ENCODE results near the gene CEACAM16.

CEACAM16 gene

DNA sequence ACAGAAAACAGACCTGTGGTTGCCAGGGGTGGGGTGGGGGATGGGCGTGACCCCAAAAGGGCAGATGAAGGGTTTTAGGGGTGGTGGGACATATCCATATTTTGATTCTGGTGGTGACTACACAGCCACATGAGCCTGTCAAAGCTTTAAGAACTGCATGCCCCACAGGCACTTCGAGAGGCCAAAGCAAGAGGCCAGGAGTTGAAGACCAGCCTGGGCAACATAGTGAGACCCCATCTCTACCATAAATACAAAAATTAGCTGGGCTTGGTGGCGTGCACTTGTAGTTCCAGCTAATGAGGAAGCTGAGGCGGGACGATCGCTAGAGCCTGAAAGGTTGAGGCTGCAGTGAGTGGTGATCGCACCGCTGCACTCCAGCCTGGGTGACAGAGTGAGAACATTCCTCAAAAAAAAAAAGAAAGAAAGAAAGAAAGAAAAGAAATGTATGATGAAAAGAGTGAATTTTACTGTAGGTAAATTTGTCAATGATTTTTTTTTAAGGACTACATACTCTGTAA is 30.6 kb downstream of the CEACAM16 start:
- Mint-ChIP-seq H3K4me3 (no peak overlapping the region), H3K27me3 (ENCODE audit: low read depth, poor library complexity) (peaks cover 26% of the 10 kb centered on the region), H3K27ac (no peak overlapping the region), H3K36me3 (ENCODE audit: low read depth) (no peaks in the 10 kb centered on the region), H3K9me3 (no peaks in the 10 kb centered on the region), H3K4me1 (peaks cover 10% of the 10 kb centered on the region)
- no peak for DNase-seq
- TF ChIP-seq, protein P1, sequence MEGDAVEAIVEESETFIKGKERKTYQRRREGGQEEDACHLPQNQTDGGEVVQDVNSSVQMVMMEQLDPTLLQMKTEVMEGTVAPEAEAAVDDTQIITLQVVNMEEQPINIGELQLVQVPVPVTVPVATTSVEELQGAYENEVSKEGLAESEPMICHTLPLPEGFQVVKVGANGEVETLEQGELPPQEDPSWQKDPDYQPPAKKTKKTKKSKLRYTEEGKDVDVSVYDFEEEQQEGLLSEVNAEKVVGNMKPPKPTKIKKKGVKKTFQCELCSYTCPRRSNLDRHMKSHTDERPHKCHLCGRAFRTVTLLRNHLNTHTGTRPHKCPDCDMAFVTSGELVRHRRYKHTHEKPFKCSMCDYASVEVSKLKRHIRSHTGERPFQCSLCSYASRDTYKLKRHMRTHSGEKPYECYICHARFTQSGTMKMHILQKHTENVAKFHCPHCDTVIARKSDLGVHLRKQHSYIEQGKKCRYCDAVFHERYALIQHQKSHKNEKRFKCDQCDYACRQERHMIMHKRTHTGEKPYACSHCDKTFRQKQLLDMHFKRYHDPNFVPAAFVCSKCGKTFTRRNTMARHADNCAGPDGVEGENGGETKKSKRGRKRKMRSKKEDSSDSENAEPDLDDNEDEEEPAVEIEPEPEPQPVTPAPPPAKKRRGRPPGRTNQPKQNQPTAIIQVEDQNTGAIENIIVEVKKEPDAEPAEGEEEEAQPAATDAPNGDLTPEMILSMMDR (IDR thresholded peaks at IDR 0.05): no peak

DNA sequence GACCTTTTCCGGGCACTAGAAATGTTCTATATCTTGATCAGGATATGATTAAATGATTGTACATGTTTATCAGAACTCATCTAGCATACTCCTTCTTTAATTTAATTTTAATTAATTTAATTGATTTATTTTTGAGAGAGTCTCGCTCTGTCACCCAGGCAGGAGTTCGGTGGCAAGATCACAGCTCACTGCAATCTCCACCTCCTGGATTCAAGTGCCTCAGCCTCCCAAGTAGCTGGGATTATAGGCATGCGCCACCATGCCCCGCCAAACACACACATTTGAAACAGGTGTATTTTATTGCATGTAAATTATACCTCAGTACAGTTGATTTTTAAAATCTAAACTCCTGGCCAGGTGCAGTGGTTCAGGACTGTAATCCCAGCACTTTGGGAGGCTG is 32.1 kb downstream of the CEACAM16 start:
- Mint-ChIP-seq H3K4me1 (peaks cover 6% of the 10 kb centered on the region), H3K36me3 (ENCODE audit: low read depth) (no peaks in the 10 kb centered on the region), H3K27me3 (ENCODE audit: low read depth, poor library complexity) (peaks cover 28% of the 10 kb centered on the region), H3K27ac (no peak overlapping the region), H3K9me3 (no peaks in the 10 kb centered on the region), H3K4me3 (no peak overlapping the region)
- TF ChIP-seq, protein P1 (IDR thresholded peaks at IDR 0.05): no peak
- DNase-seq: no peak

DNA sequence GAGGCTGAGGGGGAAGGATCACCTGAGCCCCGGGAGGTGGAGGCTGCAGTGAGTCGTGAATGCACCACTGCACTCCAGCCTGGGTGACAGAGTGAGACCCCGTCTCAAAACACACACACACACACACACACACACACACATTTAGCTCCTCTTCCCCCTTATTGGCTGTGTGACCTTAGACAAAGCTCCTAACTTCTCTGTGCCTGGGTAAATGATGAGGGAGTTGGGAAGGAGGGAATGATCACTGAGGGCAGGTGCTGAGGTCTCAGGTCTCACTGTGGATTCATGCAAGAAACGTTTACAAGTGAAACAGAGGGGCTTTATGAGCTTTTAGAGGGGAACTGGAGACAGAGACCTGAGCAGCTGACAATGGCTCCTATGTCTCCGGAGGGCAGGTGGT is 32.7 kb downstream of the CEACAM16 start:
- no peak for DNase-seq
- Mint-ChIP-seq H3K4me3 (no peak overlapping the region), H3K27ac (no peak overlapping the region), H3K36me3 (ENCODE audit: low read depth) (no peaks in the 10 kb centered on the region), H3K9me3 (no peaks in the 10 kb centered on the region), H3K4me1 (peaks cover 6% of the 10 kb centered on the region), H3K27me3 (ENCODE audit: low read depth, poor library complexity) (peaks cover 32% of the 10 kb centered on the region)
- TF ChIP-seq, protein P1 (IDR thresholded peaks at IDR 0.05): no peak

DNA sequence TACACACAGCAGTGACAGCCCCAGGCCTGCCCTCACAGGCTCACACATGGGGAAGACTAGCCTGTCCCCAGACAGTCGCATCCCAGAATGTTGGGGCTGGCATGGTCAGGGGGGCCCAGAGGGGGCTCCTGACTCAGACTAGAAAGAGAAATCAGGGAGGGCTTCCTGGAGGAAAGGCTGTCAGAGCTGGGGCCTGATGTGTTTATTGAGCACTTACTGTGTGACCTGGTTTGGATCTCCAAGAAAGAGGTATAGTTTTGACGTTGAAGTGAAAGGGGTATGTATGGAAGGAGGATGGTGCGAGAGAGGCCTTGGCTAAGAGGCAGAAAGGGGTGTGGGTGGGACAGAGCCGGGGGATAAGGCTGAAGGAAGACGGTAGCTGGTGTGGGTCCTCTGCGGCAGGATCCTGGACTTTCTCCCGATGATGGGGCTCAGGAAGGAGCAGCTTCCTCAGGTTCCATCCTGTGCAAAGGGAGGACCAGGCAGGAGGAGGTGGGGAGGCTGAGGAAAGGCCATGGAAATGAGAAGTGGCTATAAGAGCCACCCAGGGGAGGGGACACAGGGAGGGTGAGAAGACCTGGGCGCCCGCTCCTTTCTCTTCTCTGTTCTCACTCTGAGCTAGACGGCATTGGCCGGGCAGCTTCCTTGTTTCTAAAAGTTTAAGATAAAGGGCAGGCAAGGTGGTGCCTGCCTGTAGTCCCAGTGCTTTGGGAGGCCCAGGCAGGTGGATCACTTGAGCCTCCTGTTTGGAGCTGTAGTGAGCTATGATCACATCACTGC is 33.5 kb downstream of the CEACAM16 start:
- Mint-ChIP-seq H3K27me3 (ENCODE audit: low read depth, poor library complexity) (peaks cover 37% of the 10 kb centered on the region), H3K9me3 (no peaks in the 10 kb centered on the region)

DNA sequence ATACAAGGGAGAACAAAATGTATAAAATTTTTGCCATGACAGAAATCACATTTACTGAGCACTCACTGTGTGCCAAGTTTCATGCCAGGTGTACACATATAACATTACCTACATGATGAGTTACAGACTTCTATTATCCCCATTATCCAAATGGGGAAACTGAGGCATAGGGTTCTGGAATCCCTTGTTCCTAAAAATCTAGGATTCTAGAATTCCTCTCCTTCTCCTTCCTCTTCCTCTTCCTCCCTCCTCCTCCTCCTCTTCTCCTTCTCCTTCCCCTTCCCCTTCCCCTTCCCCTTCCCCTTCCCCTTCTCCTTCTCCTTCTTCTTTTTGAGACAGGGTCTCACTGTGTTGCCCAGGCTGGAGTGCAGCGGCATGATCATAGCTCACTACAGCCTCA is 35.4 kb downstream of the CEACAM16 start:
- H3K27ac Mint-ChIP-seq: no peak overlapping the region
- H3K36me3 Mint-ChIP-seq (ENCODE audit: low read depth): no peaks in the 10 kb centered on the region
- H3K4me1 Mint-ChIP-seq: peaks cover 15% of the 10 kb centered on the region
- no peak overlapping the region for H3K4me3 Mint-ChIP-seq
- H3K27me3 Mint-ChIP-seq (ENCODE audit: low read depth, poor library complexity): peaks cover 40% of the 10 kb centered on the region
- TF ChIP-seq, protein P1 (IDR thresholded peaks at IDR 0.05): no peak
- DNase-seq: no peak
- H3K9me3 Mint-ChIP-seq: no peaks in the 10 kb centered on the region

More for the DNA sequence above, 33.5 kb downstream of the CEACAM16 start:
- Mint-ChIP-seq H3K36me3 (ENCODE audit: low read depth) (no peaks in the 10 kb centered on the region), H3K27ac (no peak overlapping the region), H3K4me3 (no peak overlapping the region), H3K4me1 (peaks cover 11% of the 10 kb centered on the region)
- DNase-seq: no peak
- TF ChIP-seq, protein P1 (IDR thresholded peaks at IDR 0.05): no peak

DNA sequence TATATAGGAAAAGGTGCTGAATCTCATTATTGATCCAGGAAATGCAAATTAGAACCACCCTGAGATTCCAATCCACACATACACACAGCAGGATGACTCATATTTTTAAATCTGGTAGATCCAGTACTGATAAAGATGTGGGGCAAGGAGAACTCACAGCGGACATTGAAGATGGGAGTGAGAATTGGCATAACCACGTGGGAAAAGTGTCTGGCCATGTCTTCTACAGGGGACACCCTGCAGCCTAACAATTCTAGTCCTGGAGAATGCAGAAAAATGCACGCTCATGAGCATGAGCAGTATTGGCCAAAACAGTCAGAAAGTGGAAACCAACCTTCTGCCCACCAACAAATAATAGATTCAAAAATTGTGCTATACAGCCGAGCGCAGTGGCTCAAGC is 36.1 kb downstream of the CEACAM16 start:
- no peak overlapping the region for H3K4me3 Mint-ChIP-seq
- peaks cover 15% of the 10 kb centered on the region for H3K4me1 Mint-ChIP-seq
- H3K36me3 Mint-ChIP-seq (ENCODE audit: low read depth): no peaks in the 10 kb centered on the region
- H3K9me3 Mint-ChIP-seq: no peaks in the 10 kb centered on the region
- H3K27ac Mint-ChIP-seq: no peak overlapping the region
- peaks cover 41% of the 10 kb centered on the region for H3K27me3 Mint-ChIP-seq (ENCODE audit: low read depth, poor library complexity)
- TF ChIP-seq, protein P1 (IDR thresholded peaks at IDR 0.05): no peak
- no peak for DNase-seq
